ENCODE results near the gene GLB1L2. TPM values are rescaled to one million over a fixed set of nuclear protein-coding genes. Genes with fewer than 3 reads are reported as not detected.

Gene GLB1L2
- total and polyA plus RNA-seq, 3 donors from 2014 or later = 18.5 to 29.9 (median 29.1) TPM

DNA sequence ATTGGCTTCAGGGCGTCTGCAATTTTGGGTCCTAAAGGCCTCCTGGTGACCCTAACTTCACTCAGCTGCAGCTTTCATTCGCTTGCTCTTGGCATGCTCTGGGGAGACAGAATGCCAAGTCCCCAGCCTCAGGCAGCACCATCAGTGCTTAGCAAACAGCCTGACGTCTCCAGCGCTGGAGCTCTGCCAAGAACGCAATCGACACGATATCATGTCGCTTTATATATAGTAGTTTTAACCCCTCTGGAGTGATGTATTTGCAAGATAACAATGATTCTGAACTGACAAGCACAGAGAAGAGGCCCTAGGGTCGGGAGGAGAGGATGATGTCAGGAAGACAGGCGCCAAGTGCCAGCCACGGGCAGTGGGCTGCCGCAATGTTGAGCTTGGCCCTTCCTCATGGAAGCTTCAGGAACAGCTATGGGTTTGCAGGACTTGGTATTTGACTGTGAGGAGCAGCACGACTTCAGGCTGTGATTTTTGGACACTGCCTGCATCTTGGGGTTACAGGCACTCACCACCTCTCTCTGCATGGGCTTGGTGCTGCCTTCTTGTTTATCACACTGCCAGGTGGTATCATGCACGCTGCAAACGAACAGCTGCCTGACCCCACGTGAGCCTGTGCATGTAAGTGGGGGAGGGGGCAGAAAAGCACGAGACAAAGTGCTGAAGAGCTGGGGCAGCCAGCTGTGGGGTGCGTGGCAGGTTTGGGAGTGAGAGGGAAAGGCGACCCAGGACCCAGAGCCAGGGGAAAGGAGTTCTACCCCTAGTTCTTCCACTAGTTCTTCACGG, 54.2 kb downstream of the GLB1L2 start:
- H3K4me1 ChIP-seq = no peaks in the 10 kb centered on the region
- no peaks in the 10 kb centered on the region for H3K27me3 ChIP-seq
- no peak for TF ChIP-seq CTCF (IDR thresholded peaks at IDR 0.05)
- TF ChIP-seq POLR2A (IDR thresholded peaks at IDR 0.05) = no peak
- no peak overlapping the region for H3K4me3 ChIP-seq
- no peaks in the 10 kb centered on the region for H3K9me3 ChIP-seq
- 47 to 57% methylated on average over 19 to 20 of the region's 20 CpGs for WGBS, 2 donors
- no peak overlapping the region for H3K27ac ChIP-seq
- intact Hi-C loops (cut with DNase I; ENCODE audit: low total_unique reads) = no loop called here
- H3K36me3 ChIP-seq (ENCODE audit: low read depth, missing control alignments) = no peaks in the 10 kb centered on the region
- no peak for DNase-seq

DNA sequence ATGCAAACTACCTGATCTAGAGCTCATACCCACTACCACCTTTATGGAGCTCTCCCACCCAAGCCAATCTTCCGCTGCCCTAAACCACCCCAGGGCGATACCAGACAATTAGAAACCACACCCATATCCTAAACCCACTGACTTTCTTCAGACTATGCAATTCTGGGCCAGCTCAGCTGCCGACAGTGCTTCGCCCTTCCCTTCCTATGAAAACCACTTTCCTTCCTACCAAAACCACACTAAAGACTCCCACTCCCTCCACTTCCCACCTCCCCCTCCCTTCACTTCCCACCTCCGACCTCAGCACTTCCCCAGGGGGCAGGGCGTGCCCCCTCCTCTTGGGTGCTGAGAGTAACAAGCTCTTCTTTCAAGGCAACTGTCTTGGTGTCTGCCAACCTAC, 55.2 kb downstream of the GLB1L2 start:
- no peaks in the 10 kb centered on the region for H3K27me3 ChIP-seq
- intact Hi-C loops (cut with DNase I; ENCODE audit: low total_unique reads) = no loop called here

DNA sequence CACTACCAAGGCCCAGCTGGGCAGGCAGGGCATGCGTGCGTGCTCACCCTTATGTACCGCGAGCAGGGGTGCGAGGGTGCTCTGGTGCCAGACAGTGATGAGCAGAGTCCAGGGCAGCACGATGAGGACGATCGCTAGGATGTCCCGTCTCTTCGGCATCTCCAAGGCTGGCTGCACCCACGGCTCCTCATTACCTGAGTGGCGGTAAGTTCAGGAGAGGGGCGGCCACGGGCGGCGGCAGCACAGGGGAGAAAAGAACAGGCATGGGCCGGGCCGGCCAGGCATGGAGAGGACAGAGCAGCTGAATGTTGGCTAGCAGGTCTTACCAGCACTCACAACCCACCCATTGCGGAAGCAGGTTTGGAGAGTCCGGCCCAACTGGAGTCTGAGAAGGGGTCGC, 55.7 kb downstream of the GLB1L2 start:
- intact Hi-C loops (cut with DNase I; ENCODE audit: low total_unique reads) = no loop called here
- H3K9me3 ChIP-seq = no peaks in the 10 kb centered on the region
- H3K27me3 ChIP-seq = no peaks in the 10 kb centered on the region
- no peak for DNase-seq
- no peaks in the 10 kb centered on the region for H3K4me1 ChIP-seq
- TF ChIP-seq CTCF (IDR thresholded peaks at IDR 0.05) (no peak), POLR2A (IDR thresholded peaks at IDR 0.05) (no peak)
- no peaks in the 10 kb centered on the region for H3K36me3 ChIP-seq (ENCODE audit: low read depth, missing control alignments)
- no peak overlapping the region for H3K27ac ChIP-seq
- 93 to 94% methylated on average over 19 to 21 of the region's 21 CpGs for WGBS, 2 donors
- H3K4me3 ChIP-seq = no peak overlapping the region

More for the DNA sequence above, 55.2 kb downstream of the GLB1L2 start:
- Histone ChIP-seq H3K27ac (no peak overlapping the region), H3K36me3 (ENCODE audit: low read depth, missing control alignments) (no peaks in the 10 kb centered on the region), H3K4me1 (no peaks in the 10 kb centered on the region), H3K9me3 (no peaks in the 10 kb centered on the region), H3K4me3 (no peak overlapping the region)
- WGBS, 2 donors = 76 to 83% methylated on average over 6 of the region's 6 CpGs
- TF ChIP-seq POLR2A (IDR thresholded peaks at IDR 0.05) (no peak), CTCF (IDR thresholded peaks at IDR 0.05) (no peak)
- no peak for DNase-seq

- Histone ChIP-seq H3K27me3 (no peaks in the 10 kb centered on the region), H3K4me1 (no peaks in the 10 kb centered on the region), H3K9me3 (no peaks in the 10 kb centered on the region), H3K27ac (no peak overlapping the region), H3K36me3 (ENCODE audit: low read depth, missing control alignments) (no peaks in the 10 kb centered on the region), H3K4me3 (no peak overlapping the region)
- 94% methylated on average over 4 of the region's 4 CpGs for WGBS, 2 donors
- TF ChIP-seq POLR2A (IDR thresholded peaks at IDR 0.05) (no peak), CTCF (IDR thresholded peaks at IDR 0.05) (no peak)
- intact Hi-C loops (cut with DNase I; ENCODE audit: low total_unique reads) = no loop called here
- DNase-seq = no peak
These were observed 56.8 kb downstream of the GLB1L2 start for GRCh38 chr11:134388590-134388989.

All from testis (tissue), 3 donors.